K562 (cell line): ENCODE data around the gene OSM. TPM values are rescaled to one million over a fixed set of nuclear protein-coding genes. Genes with fewer than 3 reads are reported as not detected.

Source experiments
- ATAC-seq: fragments of 200-7000 bp; cut with Tn5 transposase; 3 replicates; pipeline ENCODE4 v1.9.1; 2020; ENCODE audit warnings: moderate library complexity
- BruUV-seq: library from RNA; stranded (reverse); fragments of 400-500 nt; replicated peaks from 2 replicates; lab custom pipeline; 2021; lab: Mats Ljungman, UMichigan
- CTCF ChIA-PET: fragments of 300-600 bp; formaldehyde crosslinking; extraction: SDS; loops from one replicate; lab custom pipeline; 2021; ENCODE audit warnings: low intra/inter-chr PET ratio; lab: Yijun Ruan, JAX
- POLR2A ChIA-PET: fragments of 300-600, 350-650 bp; sonication (Branson Sonifier 250); formaldehyde crosslinking; extraction: SDS; loops from one replicate; lab custom pipeline; 2021; ENCODE audit warnings: antibody characterized with exemption, inconsistent platforms; lab: Yijun Ruan, JAX
- DNase-seq, 4 experiments: peaks; one replicate each; pipeline versions ENCODE4 v3.0.0 to v3.0.0-alpha.2; 2011 to 2018; ENCODE audit warnings: low spot score in 3 of 4, mixed read lengths in 3 of 4; ENCODE audit errors: extremely low read depth in 1 of 4
- FAIRE-seq: peaks from 2 replicates; lab custom pipeline; 2011; peaks lifted over from hg19 to GRCh38; lab: Jason Lieb, UNC
- H2AFZ ChIP-seq: 2 replicates; pipeline ENCODE4 v1.6.0; 2011; ENCODE audit warnings: low read depth, low read length, control low read depth, inconsistent platforms
- H3K27ac ChIP-seq: fragments of 200-600 bp; 3 replicates; pipeline ENCODE4 v1.8.0; 2011; ENCODE audit warnings: low read depth, mild to moderate bottlenecking, control low read depth, inconsistent platforms, low read length, moderate library complexity, mixed read lengths; ENCODE audit errors: extremely low read depth
- H3K27me3 ChIP-seq, 2 experiments: fragments of 300-600 bp in 1 of 2; 2 replicates in 1 of 2; 3 replicates in 1 of 2; pipeline versions ENCODE4 v1.6.0 to v1.8.0; 2011; ENCODE audit warnings: inconsistent platforms in 2 of 2, low read length in 2 of 2, mild to moderate bottlenecking in 1 of 2, mixed read lengths in 1 of 2, moderate library complexity in 1 of 2; ENCODE audit not compliant: control insufficient read depth in 2 of 2, insufficient read depth in 2 of 2
- H3K36me3 ChIP-seq: fragments of 300-600 bp; 3 replicates; pipeline ENCODE4 v1.8.0; 2011; ENCODE audit warnings: mild to moderate bottlenecking, low read length, inconsistent platforms; ENCODE audit not compliant: control insufficient read depth, insufficient read depth
- H3K4me1 ChIP-seq, 2 experiments: fragments of 200-600 bp in 1 of 2; replicated peaks in 1 of 2; 2 replicates in 1 of 2; 3 replicates in 1 of 2; pipeline versions ENCODE4 v1.5.1 to v1.8.0; 2011; ENCODE audit warnings: inconsistent platforms in 2 of 2, low read length in 2 of 2, mild to moderate bottlenecking in 1 of 2, mixed read lengths in 1 of 2, moderate library complexity in 1 of 2; ENCODE audit not compliant: control insufficient read depth in 2 of 2, insufficient read depth in 2 of 2
- H3K4me2 ChIP-seq: 2 replicates; pipeline ENCODE4 v1.6.1; 2011; ENCODE audit warnings: low read length, control low read depth, inconsistent platforms, mixed read lengths; ENCODE audit not compliant: insufficient read depth
- H3K4me3 ChIP-seq: fragments of 200-600 bp; sonication (generic), shearing (Covaris generic); 2 replicates; pipeline ENCODE4 v1.5.1; 2016; ENCODE audit warnings: control low read depth, inconsistent platforms
- H3K79me2 ChIP-seq: fragments of 200-600 bp; 3 replicates; pipeline ENCODE4 v1.8.0; 2011; ENCODE audit warnings: low read length, inconsistent platforms; ENCODE audit not compliant: control insufficient read depth, insufficient read depth
- H3K9ac ChIP-seq, 2 experiments: 2 replicates each; pipeline versions ENCODE4 v1.6.0 to v1.6.1; 2011; ENCODE audit warnings: low read depth in 2 of 2, low read length in 2 of 2, control low read depth in 1 of 2, inconsistent platforms in 1 of 2, mild to moderate bottlenecking in 1 of 2, mixed read lengths in 1 of 2; ENCODE audit not compliant: insufficient read depth in 1 of 2
- H3K9me1 ChIP-seq: one replicate; pipeline ENCODE4 v1.6.0; 2011; ENCODE audit warnings: inconsistent platforms, mild to moderate bottlenecking, low read length, moderate library complexity; ENCODE audit not compliant: control insufficient read depth, insufficient read depth
- H3K9me3 ChIP-seq: replicated peaks from 2 replicates; pipeline ENCODE4 v1.5.1; 2011; ENCODE audit warnings: low read depth, low read length, inconsistent platforms; ENCODE audit not compliant: control insufficient read depth, insufficient read depth
- H4K20me1 ChIP-seq: replicated peaks from 2 replicates; pipeline ENCODE4 v1.6.1; 2011; ENCODE audit warnings: low read length, inconsistent platforms, mixed read lengths; ENCODE audit not compliant: control insufficient read depth, insufficient read depth
- MIER1 ChIP-seq: fragments of 450-650 bp; IDR thresholded peaks from 2 replicates; pipeline ENCODE4 v1.6.1; 2016; ENCODE audit warnings: antibody characterized with exemption, mild to moderate bottlenecking, low read depth
- PCBP2 ChIP-seq: fragments of 200-400 bp; formaldehyde crosslinking; IDR thresholded peaks from 2 replicates; pipeline ENCODE4 v1.6.1; 2018; ENCODE audit warnings: low read length, low read depth, mild to moderate bottlenecking, moderate library complexity; ENCODE audit not compliant: poor library complexity, severe bottlenecking
- SLC30A9 ChIP-seq: fragments of 250-450 bp; sonication (Bioruptor Pico); IDR thresholded peaks from 2 replicates; pipeline ENCODE4 v1.8.0; 2022; ENCODE audit warnings: mild to moderate bottlenecking, moderate library complexity
- TARDBP ChIP-seq: fragments of 450-650 bp; IDR thresholded peaks from 2 replicates; pipeline ENCODE4 v1.6.1; 2016
- WGBS: fragments of 100-300 bp; shearing (Covaris generic); methylation state at CpG from one replicate; pipeline ENCODE4 v1.1.6; 2016; ENCODE audit warnings: low coverage, mixed read lengths; ENCODE audit not compliant: insufficient coverage; ENCODE audit errors: missing lambda C conversion rate; 5-methylcytosine and 5-hydroxymethylcytosine counted together
- in situ Hi-C: fragments of 300-500 bp; cut with MboI; formaldehyde crosslinking; loops from 4 replicates; pipeline ENCODE4 v1.15.0; 2018; ENCODE audit warnings: inconsistent platforms, mixed read lengths
- intact Hi-C: fragments of 100-400 bp; cut with micrococcal nuclease; formaldehyde crosslinking; loops from 2 replicates; pipeline ENCODE4 v1.14.2; 2022
- polyA plus RNA-seq, 8 experiments: library from polyadenylated mRNA; depleted of rRNA in 4 of 8; stranded (reverse) in 5 of 8; unstranded in 3 of 8; fragments of >200 nt; fragmentation: Nextera tagmentation in 2 of 8; fragmentation: Illumina TruSeq in 1 of 8; extraction: Ambion mirVana in 2 of 8; extraction: Trizol in 1 of 8; gene quantifications; 2 replicates each; pipeline versions ENCODE4 v1.2.1 to v1.2.3, GENCODE V29; 2011 to 2014; ENCODE audit warnings: inconsistent platforms in 1 of 8, missing spikeins in 1 of 8
- total RNA-seq, 7 experiments: library from RNA; depleted of rRNA in 6 of 7; stranded (reverse); fragments of >200 nt in 6 of 7; fragmentation: Illumina TruSeq in 2 of 7; extraction: Trizol in 2 of 7; gene quantifications; 2 replicates each; pipeline versions ENCODE4 v1.2.1 to v1.2.3, GENCODE V29; 2011 to 2021; ENCODE audit warnings: low replicate concordance in 1 of 7

OSM gene
- total and polyA plus RNA-seq, 9 of the 15 experiments (the other 6 are each of a cell fraction or from before 2014, with no cell fraction given) = 0.22 TPM; not detected in 8

GRCh38 chr22:30304495-30305244, 38.0 kb upstream of the OSM start:
- Histone ChIP-seq H3K4me1 (peaks cover 5 to 29% of the 10 kb centered on the region in 2 experiments; a peak in 4 of 5 replicates), H3K27me3 (no peaks in the 10 kb centered on the region), H3K36me3 (peaks cover 12% of the 10 kb centered on the region; the same call in 1 of the 3 replicates), H3K9ac (no peak overlapping the region), H2AFZ (no peak overlapping the region), H3K9me3 (no peaks in the 10 kb centered on the region), H3K79me2 (peaks cover 10% of the 10 kb centered on the region), H4K20me1 (no peaks in the 10 kb centered on the region; the same call in 1 of the 2 replicates), H3K4me3 (no peak overlapping the region), H3K27ac (no peak overlapping the region), H3K9me1 (no peaks in the 10 kb centered on the region), H3K4me2 (no peak overlapping the region)
- in situ Hi-C loops (no loop called here), intact Hi-C loops (no loop called here)
- ATAC-seq (no peak), FAIRE-seq (no peak), DNase-seq (no peak)
- TF ChIP-seq SLC30A9 (CRISPR knock-in tag) = no peak
- TF ChIP-seq PCBP2 = no peak
- no peak for TF ChIP-seq MIER1
- no TSS peak for BruUV-seq
- 89% methylated on average over 5 of the region's 7 CpGs for WGBS
- ChIA-PET POLR2A (interaction anchor here (0.9 to 1.6 kb wide), 3 partner anchors 10 to 13 kb away, joined by 3 read pairs; no protein-coding TSS in a partner anchor), CTCF (no interaction called here)

DNA sequence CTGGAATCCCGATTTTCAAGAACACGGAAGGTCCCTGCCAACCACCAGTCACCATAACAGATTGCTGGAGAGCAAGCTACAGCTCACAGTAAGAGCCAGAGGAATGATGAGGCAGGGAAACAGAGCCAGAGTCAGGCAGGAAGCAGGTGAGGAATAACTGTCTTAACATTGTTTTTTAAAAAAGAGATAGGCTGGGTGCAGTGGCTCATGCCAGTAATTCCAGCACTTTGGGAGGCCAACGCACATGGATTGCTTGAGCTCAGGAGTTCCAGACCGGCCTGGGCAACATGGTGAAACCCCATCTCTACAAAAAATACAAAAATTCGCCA, 36.1 kb upstream of the OSM start:
- H3K9me1 ChIP-seq = no peaks in the 10 kb centered on the region
- H3K4me3 ChIP-seq = no peak overlapping the region
- BruUV-seq = no TSS peak
- H3K36me3 ChIP-seq = peaks cover 12% of the 10 kb centered on the region; the same call in 1 of the 3 replicates
- H3K9ac ChIP-seq = peak overlapping the region in 1 of 2 experiments; percentile 76; a peak in 1 of 4 replicates
- CTCF ChIA-PET = no interaction called here
- no peak overlapping the region for H3K4me2 ChIP-seq
- DNase-seq (no peak), ATAC-seq (no peak), FAIRE-seq (no peak)
- H3K9me3 ChIP-seq = no peaks in the 10 kb centered on the region
- no peak overlapping the region for H2AFZ ChIP-seq
- intact Hi-C loops (no loop called here), in situ Hi-C loops (no loop called here)
- WGBS = 83% methylated on average over 2 of the region's 5 CpGs
- peaks cover 10% of the 10 kb centered on the region for H3K79me2 ChIP-seq
- peaks cover 5 to 25% of the 10 kb centered on the region in 2 experiments; a peak in 4 of 5 replicates for H3K4me1 ChIP-seq
- no peak for TF ChIP-seq TARDBP
- no peaks in the 10 kb centered on the region for H3K27me3 ChIP-seq
- H4K20me1 ChIP-seq = no peaks in the 10 kb centered on the region; the same call in 1 of the 2 replicates
- POLR2A ChIA-PET = interaction anchor here (0.9 kb wide), 1 partner anchor 13 kb away, joined by 7 read pairs; the partner anchor contains the start of gene CASTOR1
- no peak overlapping the region for H3K27ac ChIP-seq
